RPMI8226 (cell line): Measurements from ENCODE around the gene ZMIZ1.

Source experiments
- DNase-seq: peaks from one replicate; pipeline ENCODE4 v3.0.0-alpha.2; 2015

The ZMIZ1 gene

GRCh38 chr10:79053481-79054202, 15.1 kb upstream of the ZMIZ1 start:
- DNase-seq = no peak

DNA sequence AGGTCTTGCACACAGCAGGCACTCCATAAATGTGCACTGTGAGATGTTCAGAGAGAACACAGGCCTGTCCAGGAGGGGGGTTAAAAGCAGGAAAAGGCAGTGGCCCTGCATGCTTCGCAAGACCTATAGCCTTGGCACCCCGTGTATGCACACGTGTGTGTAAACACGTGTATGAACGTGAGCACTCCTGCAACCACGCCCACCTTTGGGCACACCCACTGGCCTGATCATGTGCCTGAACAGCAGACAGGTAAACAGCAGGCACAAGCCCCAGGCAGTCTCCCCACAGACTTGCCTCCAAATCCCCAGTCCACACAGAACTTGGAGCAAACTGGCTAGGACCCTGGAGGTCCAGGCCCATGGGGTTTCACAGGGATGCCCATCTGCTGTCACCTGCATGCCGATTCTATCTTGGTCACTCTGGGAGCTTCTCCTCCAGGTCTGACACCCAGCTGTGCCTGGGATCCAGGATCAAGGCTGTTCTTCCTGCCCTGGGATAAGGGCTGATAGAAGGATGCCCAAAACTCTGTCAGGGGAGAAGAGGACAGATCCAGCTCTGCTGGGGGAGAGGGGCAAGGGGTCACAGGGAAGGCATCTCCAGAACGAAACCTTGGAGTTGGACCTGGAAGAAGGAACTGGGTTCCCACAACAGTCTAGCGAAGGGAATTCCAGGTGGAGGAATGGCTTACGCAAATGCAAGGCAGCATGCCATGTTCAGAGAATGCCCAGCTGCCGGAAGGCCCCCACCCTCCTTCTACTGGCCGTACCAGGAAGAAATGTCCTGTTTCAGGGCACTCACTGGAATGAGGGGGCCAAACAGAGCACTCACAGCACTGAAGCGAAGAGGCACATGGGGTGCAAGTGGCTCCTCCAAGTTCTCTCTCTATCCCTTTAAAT, 14.3 kb upstream of the ZMIZ1 start:
- no peak for DNase-seq

DNA sequence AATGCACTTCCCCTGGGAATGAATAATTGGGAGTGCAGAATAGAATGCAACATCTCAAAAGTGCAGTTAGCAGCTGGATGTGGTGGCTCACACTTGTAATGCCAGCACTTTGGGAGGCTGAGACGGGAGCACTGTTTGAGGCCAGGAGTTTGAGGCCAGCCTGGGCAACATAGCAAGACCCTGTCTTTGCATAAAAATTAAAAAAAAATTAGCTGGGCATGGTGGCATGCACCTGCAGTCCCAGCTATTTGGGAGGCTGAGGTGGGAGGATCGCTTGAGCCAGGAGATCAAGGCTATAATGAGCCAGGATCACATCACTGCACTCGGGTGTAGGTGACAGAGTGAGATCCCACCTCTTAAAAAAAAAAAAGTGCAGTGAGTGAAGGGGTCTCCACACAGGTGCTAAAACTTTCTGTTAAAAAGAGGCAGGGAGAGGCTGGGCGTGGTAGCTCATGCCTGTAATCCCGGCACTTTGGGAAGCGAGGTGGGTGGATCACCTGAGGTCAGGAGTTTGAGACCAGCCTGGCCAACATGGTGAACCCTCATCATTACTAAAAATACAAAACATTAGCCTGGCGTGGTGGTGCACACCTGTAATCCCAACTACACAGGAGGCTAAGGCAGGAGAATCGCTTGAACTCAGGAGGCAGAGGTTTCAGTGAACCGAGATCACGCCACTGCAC, 13.5 kb upstream of the ZMIZ1 start:
- DNase-seq = no peak

GRCh38 chr10:79055892-79056291, 12.9 kb upstream of the ZMIZ1 start:
- DNase-seq = no peak

DNA sequence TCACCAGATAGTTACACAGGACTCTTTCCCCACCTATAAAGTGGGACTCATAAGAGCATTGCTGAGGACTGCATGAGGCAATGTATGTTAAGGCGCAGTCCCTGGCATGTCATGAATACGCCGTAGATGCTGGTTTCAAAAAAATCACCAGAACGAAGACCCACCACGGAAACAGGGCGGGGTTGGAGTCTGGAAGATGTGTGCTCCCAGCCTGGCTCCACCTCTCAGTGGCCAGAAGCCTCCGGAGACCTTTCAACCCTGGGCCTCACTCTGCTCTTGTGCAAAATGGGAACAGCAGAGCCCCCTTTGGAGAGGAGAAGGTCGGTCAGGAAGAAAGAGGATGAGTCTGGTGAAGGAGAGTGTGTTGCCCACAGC, 12.4 kb upstream of the ZMIZ1 start:
- no peak for DNase-seq

DNA sequence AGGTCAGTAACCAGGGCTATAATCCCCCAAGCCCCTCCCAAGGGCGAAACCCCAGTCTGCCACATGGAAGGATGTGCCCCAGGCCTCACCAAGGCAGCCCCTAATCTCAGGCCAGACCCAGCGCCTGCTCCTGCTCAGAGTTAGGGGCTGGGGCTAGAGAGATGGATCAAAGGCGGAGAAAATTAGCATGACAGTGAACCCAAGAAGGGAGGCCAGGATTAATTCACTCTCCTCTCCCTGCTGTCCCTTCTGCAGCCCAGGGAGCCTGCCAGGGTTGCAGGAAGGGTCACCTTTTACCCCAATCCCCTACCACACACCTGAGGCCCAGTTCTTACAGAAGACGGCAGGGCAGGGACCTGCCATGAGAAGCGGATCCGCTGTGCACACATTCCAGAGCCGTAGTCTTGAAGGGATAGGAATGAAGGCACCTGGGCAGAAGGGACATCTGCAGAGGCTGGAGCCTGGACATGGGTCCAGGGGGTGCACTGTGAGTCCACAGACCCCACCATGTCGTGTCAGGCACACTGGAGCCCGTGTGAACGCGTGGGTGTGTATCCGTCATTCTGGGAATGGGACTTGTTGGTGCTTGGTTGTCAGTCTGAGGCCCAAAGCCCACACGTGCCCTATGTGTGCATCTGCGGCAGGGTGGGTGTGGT, 11.9 kb upstream of the ZMIZ1 start:
- DNase-seq = no peak

DNA sequence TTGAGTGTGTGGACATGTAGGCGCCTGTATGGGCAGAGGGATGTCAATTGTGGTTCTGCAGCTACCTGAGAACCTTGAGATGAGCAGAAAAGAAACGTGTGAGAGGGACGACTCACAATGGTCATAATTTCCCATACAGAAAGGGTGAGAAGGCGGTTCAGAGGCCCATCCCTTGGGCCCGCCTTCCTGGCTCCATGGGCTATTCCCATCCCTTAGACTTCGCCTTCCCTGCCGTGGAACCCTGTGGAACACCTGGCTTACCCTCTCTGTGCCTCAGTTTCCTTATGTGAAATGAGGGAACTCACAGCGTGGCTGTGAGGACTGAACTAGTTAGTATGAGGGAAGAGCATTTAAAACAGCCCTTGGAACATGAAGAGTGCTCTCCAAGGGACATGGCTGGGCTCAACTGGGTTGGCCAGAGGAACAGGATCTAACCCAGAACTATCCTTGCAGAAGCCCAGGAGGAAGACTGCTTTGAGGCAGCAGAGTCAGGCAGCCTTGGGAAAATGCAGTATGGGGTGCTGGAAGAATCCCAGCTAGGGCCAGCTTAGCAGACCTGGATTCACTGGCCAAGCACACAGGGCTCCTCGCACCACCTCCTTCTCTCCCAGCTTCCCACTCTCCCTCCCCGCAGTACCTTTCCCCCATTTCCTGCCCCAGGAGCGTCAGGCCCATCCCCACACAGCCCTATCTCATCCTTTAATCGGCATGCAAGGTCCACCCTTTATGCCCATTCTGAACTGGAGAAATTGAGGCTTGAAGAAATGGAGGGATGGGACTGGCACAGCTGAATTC, 11.1 kb upstream of the ZMIZ1 start:
- no peak for DNase-seq

GRCh38 chr10:79058899-79059841, 9.6 kb upstream of the ZMIZ1 start:
- no peak for DNase-seq

DNA sequence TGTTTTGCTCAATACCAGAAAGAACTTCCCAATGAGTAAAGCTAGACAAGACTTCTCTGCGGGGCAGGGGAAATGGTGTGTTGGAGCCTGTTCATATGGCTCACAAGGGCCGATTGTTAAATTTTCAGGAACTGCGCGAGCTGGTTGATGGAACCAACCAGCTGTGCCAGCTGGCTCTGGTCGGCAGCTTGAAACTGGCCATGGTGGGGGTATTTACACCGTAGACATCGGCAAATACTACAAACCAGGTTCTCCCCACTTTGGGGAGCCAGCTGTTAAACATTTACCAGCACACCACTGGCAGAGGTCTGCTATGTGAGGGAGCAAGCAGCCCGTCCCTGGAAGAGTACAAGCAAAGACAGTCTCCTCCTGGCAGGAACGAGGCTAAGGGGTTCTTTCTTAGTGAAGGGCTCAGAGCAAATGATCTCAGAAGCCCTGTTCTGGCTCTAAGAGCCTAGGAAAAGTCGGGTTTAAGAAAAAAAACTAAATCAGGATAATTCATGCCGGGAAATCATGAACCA, 8.8 kb upstream of the ZMIZ1 start:
- DNase-seq = no peak

DNA sequence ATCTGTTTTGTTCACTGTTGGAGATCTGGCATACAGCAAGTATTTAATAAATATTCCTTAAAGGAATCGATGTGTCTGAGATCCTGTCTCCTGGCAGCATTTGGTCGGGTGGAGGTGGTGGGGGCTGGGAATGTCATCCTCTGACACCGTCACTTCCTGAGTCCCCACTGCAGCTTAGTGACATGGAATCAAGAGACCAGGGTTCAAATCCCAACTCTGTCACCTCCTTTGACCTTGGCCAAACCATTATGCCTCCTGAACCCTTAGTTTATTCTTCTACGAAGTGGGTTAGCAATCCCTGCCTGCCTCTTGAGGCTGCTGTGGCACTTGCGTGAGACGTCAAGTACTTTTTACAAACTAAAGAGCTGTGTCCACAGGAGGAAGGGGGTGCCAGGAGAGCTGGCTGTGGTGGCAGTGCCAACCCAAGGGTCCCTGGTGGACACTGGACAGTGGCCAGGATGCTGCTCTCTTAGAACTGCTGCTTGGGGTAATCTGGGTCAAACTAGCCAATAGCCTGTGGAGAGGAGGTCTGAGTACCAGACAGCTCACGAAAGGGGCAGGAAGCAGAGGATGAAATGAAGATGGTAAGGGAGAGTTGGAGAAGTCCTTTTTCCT, 8.0 kb upstream of the ZMIZ1 start:
- no peak for DNase-seq

- no peak for DNase-seq
Observed at GRCh38 chr10:79061441-79062315, 7.1 kb upstream of the ZMIZ1 start.

GRCh38 chr10:79063071-79063491, 5.7 kb upstream of the ZMIZ1 start:
- DNase-seq = no peak

GRCh38 chr10:79063661-79064492, 4.9 kb upstream of the ZMIZ1 start:
- DNase-seq = no peak

GRCh38 chr10:79065091-79065551, 3.6 kb upstream of the ZMIZ1 start:
- no peak for DNase-seq

GRCh38 chr10:79065853-79066252, 2.9 kb upstream of the ZMIZ1 start:
- DNase-seq = no peak

DNA sequence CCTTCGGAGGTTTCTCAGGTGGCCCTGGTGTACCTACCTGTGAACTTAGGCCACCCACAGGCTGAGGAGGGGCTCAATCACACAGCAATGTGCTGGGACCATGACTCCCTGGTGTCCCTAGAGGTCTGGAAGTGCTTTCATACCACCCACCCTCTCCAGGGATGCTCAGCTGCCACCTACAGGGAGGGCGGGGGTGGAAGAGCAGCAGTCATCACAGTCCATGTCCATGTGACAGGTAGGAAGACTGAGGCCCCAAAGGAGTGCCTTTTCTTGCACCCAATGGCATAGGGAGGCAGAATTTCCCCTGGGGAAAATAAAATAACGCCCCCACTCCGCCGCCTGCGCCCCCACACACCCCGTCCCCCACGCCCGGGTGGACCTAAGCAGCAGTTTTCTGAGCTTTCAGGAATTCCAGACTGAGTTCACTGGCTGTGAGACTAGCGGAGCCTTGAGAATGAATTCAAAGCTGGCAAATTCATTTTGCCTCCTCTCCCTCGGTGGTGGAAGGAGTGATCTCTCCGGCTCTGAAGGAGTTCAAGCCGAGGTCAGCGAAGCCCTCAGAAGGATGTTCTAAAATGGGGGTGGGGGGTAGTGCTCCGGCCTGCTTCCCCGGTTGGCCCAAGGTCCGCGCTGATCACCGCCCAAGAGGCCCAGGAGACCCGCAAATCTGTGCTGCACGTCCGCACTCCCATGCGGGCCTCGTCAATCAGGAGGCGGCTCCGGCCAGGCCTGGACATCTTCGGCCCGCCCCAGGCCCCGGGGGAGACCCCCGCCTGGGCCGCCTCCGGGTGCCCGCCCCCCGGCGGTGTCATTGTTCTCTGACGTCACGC, 2.1 kb upstream of the ZMIZ1 start:
- peak; percentile 40 for DNase-seq
